Uterus (tissue), 2 donors: ENCODE data around the gene NRL.
"Not testable (repeated sequence)": the region's sequence is repeated elsewhere in the genome, so short reads cannot be mapped to it uniquely, and the experiment has no call there.

Experiments
- CTCF ChIP-seq, 4 experiments: fragments of 200-600 bp in 2 of 4; fragments of 450-650 bp in 2 of 4; sonication (generic) in 2 of 4; IDR thresholded peaks; one replicate each; pipeline ENCODE4 v1.5.1; 2016 to 2019; ENCODE audit warnings: antibody characterized with exemption in 4 of 4, mild to moderate bottlenecking in 2 of 4, moderate library complexity in 1 of 4
- POLR2A ChIP-seq, 2 donors: fragments of 450-650 bp; IDR thresholded peaks; one replicate each; pipeline ENCODE4 v1.6.1; 2016; ENCODE audit warnings: antibody characterized with exemption in 2 of 2, mild to moderate bottlenecking in 1 of 2, moderate library complexity in 1 of 2

GRCh38 chr14:24105609-24106239, 9.0 kb downstream of the NRL start:
- not testable (repeated sequence) for TF ChIP-seq CTCF, POLR2A (IDR thresholded peaks at IDR 0.05)
